ENCODE data around the gene ZNF45. TPM values are rescaled to one million over a fixed set of nuclear protein-coding genes. Genes with fewer than 3 reads are reported as not detected.

ZNF45 gene
- total RNA-seq, 1 donor from 2014 or later: 13.1 TPM

Small RNAs within 50 kb of the gene (small RNA-seq; reads per million reads assigned to genes)
- gene AC006213.5: not detected

Other genes starting within 250 kb of the ZNF45 start
- gene IRGC, start 219.2 kb downstream of the ZNF45 start, total RNA-seq (ENCODE audit: low replicate concordance): not detected in 2 replicates
- 33.1 and 33.4 TPM in 2 replicates for gene SMG9, start 180.3 kb downstream of the ZNF45 start, total RNA-seq (ENCODE audit: low replicate concordance)
- 0.40 TPM in 1 of 2 replicates, not detected in the other for gene KCNN4, start 154.3 kb downstream of the ZNF45 start, total RNA-seq (ENCODE audit: low replicate concordance)
- 0.12 TPM in 1 of 2 replicates, not detected in the other for gene LYPD5, start 132.8 kb downstream of the ZNF45 start, total RNA-seq (ENCODE audit: low replicate concordance)
- gene ZNF283, start 108.0 kb downstream of the ZNF45 start, total RNA-seq (ENCODE audit: low replicate concordance): 13.4 and 19.8 TPM in 2 replicates
- gene ZNF404, start 51.3 kb downstream of the ZNF45 start, total RNA-seq (ENCODE audit: low replicate concordance): 4.9 and 5.2 TPM in 2 replicates
- gene ZNF221, start 15.9 kb upstream of the ZNF45 start, total RNA-seq (ENCODE audit: low replicate concordance): 12.2 and 14.0 TPM in 2 replicates
- gene ZNF155, start 48.9 kb upstream of the ZNF45 start, total RNA-seq (ENCODE audit: low replicate concordance): 13.5 and 20.2 TPM in 2 replicates
- gene ZNF230, start 67.7 kb upstream of the ZNF45 start, total RNA-seq (ENCODE audit: low replicate concordance): 3.9 and 4.7 TPM in 2 replicates
- 8.0 and 12.9 TPM in 2 replicates for gene ZNF222, start 90.1 kb upstream of the ZNF45 start, total RNA-seq (ENCODE audit: low replicate concordance)
- gene ZNF223, start 116.8 kb upstream of the ZNF45 start, total RNA-seq (ENCODE audit: low replicate concordance): 12.2 and 21.1 TPM in 2 replicates
- gene ZNF284, start 136.9 kb upstream of the ZNF45 start, total RNA-seq (ENCODE audit: low replicate concordance): 4.0 and 5.6 TPM in 2 replicates
- 27.2 and 28.7 TPM in 2 replicates for gene ZNF224, start 159.1 kb upstream of the ZNF45 start, total RNA-seq (ENCODE audit: low replicate concordance)
- gene ZNF225, start 178.1 kb upstream of the ZNF45 start, total RNA-seq (ENCODE audit: low replicate concordance): 6.2 and 11.2 TPM in 2 replicates
- gene ZNF234, start 206.3 kb upstream of the ZNF45 start, total RNA-seq (ENCODE audit: low replicate concordance): 10.9 and 14.1 TPM in 2 replicates
- 34.3 and 39.6 TPM in 2 replicates for gene ZNF226, start 229.8 kb upstream of the ZNF45 start, total RNA-seq (ENCODE audit: low replicate concordance)

Data from neural progenitor cell (in vitro differentiated cells).